HG03097 (cell line): ENCODE measurements around the gene OR5H1.
"Not testable (repeated sequence)": the region's sequence is repeated elsewhere in the genome, so short reads cannot be mapped to it uniquely, and the experiment has no call there.

Source experiments
- ATAC-seq: cut with Tn5 transposase; IDR thresholded peaks from one replicate; pipeline ENCODE4 v1.9.1; 2021; ENCODE audit not compliant: unreplicated experiment, low FRiP score

The OR5H1 gene

DNA sequence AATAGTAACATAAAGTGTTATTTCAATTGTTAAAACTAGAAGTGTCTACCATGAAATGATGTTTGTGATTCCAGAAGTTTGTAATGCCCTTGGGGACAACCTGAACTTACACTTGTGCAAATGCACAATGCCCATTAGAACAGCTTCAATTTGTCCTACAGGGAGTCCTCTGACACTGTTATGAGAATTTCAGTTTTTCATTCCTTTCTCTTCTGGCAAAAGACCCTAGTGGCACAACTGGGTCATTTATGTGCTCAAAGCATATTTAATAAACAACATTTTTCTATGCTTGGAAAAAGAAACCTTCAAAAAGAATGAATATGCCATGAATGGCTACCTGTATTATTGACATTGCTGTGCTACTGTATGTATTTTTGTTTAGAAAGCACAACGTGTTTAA, at the start of gene OR5H1:
TSS of gene OR5H1 (plus strand) at position 301 of the 400 bp plus-strand sequence. CDS start 1,977 bp downstream, outside the sequence.
- ATAC-seq: no peak

DNA sequence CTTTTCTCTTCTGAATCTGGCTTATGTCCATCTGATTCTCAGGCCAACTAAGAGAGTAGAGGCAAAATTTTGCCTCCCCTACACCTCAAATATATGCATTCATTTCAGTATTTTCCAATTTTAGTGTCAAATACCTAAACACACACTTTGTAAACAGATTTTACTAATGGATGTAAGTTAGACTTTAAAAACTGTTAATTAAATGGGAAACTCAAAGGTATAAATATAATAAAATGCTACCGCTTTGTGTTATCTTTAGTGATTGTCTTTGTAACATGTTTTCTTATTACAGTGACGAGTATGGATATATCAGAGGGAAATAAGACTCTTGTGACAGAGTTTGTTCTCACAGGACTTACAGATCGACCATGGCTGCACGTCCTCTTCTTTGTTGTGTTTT, 43.6 kb upstream of the OR5H1 start, which contains the start of gene OR5AC2:
TSS of gene OR5AC2 (plus strand) at position 301 of the 400 bp plus-strand sequence. CDS start at position 301, 0 bp downstream.
- ATAC-seq: no peak

GRCh38 chr3:98095882-98096281, 34.6 kb upstream of the OR5H1 start:
- ATAC-seq: no peak

DNA sequence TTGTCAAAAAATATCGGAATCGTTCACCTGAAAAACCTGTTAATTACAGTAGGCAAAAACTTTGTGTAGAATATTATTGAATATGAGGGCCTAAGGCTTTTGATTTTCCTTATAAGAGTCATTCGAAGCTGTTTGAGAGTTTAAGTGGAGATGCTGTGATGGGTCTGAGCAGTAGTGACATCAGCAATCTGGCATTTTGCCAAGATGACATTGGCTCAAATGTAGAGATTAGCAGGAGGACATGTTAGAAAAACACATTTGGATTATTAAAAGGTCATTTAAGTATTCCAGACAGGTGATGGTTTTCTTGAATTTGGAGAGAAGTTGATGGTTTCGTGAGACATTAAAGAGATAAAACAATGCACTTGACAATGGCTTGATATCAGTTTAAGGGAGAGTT, 30.7 kb upstream of the OR5H1 start:
- ATAC-seq: no peak

DNA sequence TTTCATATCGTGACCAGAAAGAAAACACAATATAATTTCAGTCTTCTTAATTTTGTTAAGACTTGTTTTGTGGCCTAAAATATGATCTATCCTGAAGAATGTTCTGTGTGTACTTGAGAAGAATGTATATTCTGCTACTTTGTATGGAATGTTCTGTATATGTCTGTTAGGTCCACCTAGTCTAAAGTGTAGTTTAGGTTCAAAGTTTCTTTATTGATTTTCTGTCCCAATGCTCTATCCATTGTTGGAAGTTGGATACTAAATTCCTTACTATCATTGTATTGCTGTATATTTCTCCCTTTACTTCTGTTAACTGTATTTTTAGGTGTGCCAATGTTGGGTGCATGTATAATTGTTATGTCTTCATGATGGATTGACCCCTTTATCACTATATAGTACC, 22.4 kb upstream of the OR5H1 start:
- ATAC-seq: no peak

DNA sequence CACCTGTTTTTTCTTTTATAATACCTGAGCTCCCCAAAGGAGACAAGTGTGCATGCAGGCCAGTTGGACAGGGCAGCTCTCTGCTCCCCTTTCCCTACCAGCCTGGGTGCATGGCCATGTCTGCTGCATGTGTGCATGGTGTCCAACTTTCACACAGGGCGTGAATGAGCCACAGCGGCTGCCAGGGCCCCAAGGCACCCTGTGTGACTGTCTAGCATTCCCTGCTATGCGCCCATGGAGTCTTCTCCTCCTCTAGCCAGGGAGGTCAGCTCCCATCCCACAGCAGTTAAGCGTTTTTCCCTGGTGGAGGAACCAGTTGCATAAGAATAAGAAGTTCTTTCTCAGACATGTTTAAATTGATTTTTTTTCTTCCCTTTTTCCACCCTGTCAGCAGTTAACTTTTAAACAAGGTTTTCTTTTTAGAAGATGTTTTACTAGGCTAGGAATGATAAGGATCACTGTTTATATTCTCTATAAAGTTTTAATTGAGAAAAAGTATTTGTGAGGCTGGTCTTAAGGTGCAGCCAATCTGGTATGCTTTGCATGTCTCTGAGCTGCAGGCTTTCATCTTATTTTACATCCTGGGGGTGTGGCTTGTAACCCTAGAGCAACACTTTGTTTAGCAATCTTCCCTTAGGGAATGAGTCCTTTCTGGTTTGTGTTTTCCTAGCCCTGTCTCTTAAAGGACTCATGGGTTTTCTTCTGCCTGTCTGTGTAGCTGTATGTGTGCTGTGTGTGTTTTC, 20.5 kb upstream of the OR5H1 start:
- ATAC-seq: no peak

GRCh38 chr3:98110550-98110908, 20.0 kb upstream of the OR5H1 start:
- no peak for ATAC-seq

GRCh38 chr3:98114264-98114663, 16.3 kb upstream of the OR5H1 start:
- no peak for ATAC-seq

DNA sequence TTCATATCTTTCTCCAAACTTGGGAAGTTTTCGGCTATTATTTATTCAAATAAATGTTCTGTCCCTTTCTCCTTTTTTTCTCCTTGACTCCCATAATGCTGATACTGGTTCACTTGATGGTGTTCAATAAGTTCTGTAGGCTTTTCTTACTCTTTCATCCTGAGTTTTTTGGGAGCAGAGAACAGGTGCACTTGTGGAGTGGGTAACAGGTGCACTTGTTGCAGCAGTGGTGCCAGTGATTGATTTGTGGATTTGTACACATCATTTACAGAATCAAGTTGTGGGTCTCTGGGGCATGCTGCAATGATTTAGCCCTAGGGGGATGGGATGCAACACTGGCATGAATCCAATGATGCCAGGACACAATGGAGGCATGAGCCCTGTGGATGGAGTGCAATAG, 14.8 kb upstream of the OR5H1 start:
- no peak for ATAC-seq

- no peak for ATAC-seq
Measured at GRCh38 chr3:98136631-98137030, 6.1 kb downstream of the OR5H1 start.

DNA sequence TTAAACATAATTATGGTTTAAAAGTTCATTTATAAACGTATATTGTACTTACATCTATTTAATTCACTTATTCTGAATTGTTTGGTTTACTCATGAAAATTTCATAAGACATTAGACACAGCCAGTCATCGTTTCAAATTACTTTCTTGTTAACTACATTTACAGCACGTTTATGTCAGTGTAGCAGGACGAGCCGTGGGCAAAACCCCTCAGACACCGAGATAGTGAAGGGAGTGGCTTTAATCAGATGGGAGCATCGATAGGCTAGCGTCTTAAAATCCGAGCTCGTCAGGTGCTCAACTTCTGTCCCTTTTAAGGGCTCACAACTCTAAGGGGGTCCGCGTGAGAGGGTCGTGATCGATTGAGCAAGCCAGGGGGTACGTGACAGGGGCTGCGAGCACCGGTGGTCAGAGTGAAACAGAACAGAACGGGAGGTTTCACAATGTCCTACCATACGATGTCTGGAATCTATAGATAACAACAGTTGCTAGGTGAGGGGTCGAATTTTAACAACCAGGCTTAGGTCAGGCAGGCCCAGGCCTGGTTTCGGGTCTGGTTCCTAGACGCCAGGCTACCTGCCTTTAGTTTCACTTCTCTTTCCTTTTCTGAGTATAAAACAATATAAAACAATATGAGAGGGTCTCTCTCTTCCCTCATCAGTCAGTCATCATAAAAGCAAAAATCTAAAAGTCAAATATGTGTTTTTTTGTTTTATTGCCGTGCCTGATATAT, 7.5 kb downstream of the OR5H1 start:
- not testable (repeated sequence) for ATAC-seq

GRCh38 chr3:98140531-98140930, 10.0 kb downstream of the OR5H1 start:
- no peak for ATAC-seq

DNA sequence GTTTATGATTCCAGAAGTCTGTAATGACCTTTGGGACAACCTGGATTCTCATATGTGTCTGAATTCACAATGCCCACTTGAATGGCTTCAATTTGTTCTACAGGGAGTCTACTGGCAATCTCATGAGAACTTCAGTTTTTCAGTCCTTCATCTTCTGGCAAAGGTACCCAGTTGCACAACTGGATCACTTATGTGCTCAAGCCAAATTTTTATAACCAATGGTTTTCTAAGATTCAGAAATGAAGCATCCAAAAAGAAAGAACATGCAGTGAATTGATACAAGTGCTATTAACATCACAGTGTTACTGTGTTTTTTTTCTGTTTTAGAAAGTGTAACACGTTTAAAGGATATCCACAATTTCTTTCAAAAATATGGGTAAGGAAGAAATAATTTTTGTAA, 16.7 kb downstream of the OR5H1 start, which contains the start of gene OR5H14:
TSS of gene OR5H14 (plus strand) at position 301 of the 400 bp plus-strand sequence. CDS start 1,907 bp downstream, outside the sequence.
- no peak for ATAC-seq

- ATAC-seq: no peak
Measured at GRCh38 chr3:98148751-98149150, 18.2 kb downstream of the OR5H1 start.

- ATAC-seq: not testable (repeated sequence)
Measured at GRCh38 chr3:98149456-98149855, 18.9 kb downstream of the OR5H1 start.

DNA sequence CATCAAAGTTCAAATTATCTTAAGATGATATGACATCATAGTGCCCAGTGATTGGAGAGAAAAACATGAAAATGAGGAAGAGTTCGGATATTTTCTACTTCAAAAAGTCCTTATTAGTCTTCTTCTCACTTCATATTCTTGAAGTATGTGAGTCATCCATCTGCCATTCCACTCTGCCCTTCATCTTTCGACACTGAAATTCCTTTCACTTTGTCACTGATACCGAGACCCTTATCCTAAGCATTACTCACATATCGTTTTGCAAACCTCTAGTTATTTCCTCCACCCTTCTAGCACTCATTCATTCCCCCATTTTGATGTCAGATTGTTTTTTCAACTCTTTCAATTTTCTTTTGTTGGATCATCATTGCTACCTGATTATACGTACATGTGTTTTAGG, 20.7 kb downstream of the OR5H1 start:
- no peak for ATAC-seq

- ATAC-seq: no peak
Measured at GRCh38 chr3:98166396-98166795, 35.9 kb downstream of the OR5H1 start, which contains the start of gene OR5H15. TSS of gene OR5H15 (plus strand) at chr3:98166696. CDS start at chr3:98168700, 2,004 bp downstream.

GRCh38 chr3:98171071-98171470, 40.5 kb downstream of the OR5H1 start:
- ATAC-seq: no peak

- ATAC-seq: no peak
Measured at GRCh38 chr3:98172621-98173020, 42.1 kb downstream of the OR5H1 start.

GRCh38 chr3:98180319-98180890, 49.9 kb downstream of the OR5H1 start:
- no peak for ATAC-seq

DNA sequence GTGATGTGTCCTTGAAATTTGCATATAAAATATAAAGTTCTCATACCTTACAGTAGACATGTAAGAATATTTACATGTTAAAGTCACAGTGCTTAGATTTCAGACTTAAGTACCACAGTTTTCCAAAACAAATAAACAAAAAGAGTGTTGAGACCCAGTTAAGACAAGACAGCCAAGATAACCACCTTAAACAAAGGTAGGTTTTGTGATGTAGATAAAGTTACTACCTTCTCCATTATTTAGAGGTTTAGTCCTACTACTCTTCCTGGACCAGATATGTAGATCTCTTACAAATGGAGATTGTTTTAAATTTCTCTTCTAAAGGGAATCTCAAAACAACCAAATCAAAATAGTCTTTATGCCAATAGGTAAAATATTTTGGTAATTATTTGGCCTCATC, 51.7 kb downstream of the OR5H1 start:
- ATAC-seq: no peak
